Fibroblast of peridontal ligament (primary cell): ENCODE data around the gene FOXL3.
"Not testable (repeated sequence)": the region's sequence is repeated elsewhere in the genome, so short reads cannot be mapped to it uniquely, and the experiment has no call there.

Experiments
- DNase-seq: peaks from one replicate; pipeline ENCODE4 v3.0.0-alpha.2; 2010; ENCODE audit errors: extremely low read depth

The FOXL3 gene

DNA sequence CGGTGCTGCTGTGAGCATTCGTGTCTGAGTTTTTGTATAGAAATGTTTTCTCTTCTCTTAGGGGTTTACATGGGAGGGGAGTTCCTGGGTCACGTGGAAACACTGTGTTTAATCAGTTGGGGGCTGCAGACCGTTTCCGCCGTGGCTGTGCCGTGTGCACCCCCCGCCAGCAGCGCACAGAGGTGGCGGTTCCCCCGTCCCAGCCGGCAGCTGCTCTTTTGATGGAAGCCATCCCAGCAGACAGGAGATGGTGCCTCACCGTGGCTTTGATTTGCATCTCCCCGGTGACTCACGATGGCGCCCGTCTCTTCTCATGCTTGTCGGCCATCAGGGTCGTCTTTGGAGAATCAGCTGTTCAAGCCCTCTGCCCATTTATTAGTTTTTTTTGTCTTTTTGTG, 34.9 kb upstream of the FOXL3 start:
- no peak for DNase-seq

DNA sequence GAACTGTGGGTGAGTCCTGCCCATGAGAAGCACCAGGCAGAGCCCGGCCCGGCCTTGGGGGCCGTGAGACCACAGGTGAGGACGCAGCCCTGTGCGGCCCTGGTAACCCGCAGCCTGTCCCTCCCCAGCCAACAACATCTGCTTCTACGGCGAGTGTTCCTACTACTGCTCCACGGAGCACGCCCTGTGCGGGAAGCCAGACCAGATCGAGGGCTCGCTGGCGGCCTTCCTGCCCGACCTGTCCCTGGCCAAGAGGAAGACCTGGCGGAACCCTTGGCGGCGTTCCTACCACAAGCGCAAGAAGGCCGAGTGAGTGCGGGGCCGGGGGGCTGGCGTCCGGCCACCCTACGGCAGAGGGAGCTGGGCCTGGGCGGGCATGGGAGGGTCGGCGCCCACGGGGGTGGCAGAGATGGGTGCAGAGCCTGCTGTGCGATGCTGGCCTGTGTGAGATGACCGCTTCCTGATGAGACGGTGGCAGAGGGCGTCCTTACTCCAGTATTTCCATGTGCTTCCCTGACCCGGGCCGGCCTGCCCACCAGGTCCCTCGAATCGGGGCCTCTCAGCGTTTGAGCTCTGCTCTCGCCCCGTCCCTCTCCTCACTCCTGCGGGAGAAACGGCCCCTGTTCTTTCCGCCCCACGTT, 34.1 kb upstream of the FOXL3 start:
- DNase-seq, result no peak

DNA sequence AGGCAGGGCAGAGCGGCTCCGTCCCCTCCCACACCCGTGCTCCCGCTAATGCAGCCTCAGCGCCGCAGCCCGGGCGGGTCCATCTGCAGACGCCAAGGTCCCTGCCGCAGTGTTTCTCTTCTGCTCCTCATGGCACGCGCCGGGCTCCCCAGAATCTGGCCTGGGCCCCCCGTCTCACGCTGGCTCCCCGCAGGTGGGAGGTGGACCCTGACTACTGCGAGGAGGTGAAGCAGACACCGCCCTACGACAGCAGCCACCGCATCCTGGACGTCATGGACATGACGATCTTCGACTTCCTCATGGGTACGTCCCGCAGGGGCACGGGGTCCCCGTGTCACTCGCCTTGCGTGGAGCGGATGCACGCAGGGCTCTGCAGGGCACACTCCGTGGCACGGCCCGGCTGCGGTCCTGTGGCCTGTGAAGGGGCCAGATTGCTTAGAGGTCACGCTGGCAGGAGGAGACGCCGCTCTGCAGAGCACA, 33.5 kb upstream of the FOXL3 start:
- DNase-seq, result no peak

DNA sequence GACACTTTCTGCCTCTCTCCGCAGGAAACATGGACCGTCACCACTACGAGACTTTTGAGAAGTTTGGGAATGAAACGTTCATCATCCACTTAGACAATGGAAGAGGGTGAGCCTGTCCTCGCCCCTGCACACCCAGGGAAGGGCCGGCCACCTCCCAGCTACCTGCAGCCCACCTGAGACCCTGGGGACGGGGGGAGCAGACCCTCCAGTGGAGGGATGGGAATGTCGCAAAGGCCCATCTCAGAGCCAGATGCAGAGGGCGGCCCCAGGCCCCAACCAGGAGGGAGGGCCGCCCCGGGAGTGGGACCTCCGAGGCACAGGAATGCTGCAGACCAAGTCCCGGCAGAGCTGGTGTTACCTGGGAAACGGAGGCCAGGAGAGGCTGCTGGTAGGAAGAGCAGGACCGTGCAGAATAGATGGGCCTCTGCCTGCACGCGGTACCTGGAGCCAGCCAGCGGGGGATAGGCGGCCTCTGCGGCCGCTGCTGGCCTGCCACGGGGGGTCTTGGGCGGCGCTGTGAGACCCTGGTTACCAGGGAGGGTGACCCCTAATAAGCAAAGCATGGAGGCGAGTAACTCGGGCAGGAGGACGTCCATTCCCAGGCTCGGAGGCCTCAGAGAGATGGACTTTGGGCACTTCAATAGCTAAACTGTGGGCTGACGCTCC, 32.9 kb upstream of the FOXL3 start:
- DNase-seq, result no peak

DNA sequence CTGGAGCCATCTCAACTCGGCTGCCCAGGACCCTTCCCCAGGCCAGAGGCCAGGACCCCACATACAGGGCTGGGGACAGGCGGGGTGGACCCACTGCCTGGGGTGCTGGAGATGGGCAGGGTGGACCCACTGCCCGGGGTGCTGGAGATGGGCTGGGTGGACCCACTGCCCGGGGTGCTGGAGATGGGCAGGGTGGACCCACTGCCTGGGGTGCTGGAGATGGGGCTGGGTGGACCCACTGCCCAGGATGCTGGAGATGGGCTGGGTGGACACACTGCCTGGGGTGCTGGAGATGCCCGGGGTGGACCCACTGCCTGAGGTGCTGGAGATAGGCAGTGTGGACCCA, 32.4 kb upstream of the FOXL3 start:
- no peak for DNase-seq

DNA sequence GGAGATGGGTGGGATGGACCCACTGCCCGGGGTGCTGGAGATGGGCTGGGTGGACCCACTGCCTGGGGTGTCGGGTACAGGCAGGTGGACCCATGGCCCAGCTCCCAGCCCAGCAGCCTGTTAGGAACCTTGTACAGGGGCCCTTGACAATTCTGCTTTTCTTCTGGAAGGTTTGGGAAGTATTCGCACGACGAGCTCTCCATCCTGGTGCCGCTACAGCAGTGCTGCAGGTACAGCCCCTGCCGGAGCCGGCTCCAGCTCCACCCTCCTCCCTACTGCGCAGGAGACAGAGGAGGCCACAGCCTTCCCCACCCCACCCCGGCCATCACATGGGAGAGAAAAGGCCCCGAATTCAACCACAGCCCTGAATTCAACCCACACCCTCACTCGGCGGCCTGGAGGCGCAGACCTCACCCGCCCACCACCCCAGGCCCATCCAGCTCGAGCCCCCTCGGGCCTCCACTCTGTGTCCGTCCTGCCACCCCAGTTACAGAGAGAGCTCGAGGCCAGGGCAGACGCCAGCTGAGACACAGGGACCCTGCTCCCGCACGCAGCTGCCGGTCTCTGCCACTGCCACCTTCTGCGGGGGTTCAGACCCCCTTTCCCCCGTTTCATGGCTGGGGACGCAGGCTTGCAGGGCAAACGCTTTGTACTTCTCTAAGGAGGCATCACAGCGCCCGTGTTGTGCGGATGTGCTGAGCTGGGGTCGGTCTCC, 31.3 kb upstream of the FOXL3 start:
- no peak for DNase-seq

DNA sequence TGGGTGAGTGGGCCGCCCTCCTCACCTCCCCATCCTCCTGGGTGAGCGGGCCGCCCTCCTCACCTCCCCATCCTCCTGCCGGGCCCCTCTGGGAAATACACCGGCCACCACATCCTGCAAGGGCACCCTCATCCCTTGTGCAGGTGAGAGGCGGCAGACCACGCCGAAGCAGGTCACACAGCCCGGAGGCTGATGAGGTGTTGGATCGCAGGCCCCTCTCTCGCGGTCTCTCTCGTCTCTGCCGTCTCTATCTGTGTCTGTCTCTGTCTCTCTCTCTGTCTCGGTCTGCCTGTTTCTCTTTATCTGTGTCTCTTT, 30.8 kb upstream of the FOXL3 start:
- DNase-seq, result no peak

DNA sequence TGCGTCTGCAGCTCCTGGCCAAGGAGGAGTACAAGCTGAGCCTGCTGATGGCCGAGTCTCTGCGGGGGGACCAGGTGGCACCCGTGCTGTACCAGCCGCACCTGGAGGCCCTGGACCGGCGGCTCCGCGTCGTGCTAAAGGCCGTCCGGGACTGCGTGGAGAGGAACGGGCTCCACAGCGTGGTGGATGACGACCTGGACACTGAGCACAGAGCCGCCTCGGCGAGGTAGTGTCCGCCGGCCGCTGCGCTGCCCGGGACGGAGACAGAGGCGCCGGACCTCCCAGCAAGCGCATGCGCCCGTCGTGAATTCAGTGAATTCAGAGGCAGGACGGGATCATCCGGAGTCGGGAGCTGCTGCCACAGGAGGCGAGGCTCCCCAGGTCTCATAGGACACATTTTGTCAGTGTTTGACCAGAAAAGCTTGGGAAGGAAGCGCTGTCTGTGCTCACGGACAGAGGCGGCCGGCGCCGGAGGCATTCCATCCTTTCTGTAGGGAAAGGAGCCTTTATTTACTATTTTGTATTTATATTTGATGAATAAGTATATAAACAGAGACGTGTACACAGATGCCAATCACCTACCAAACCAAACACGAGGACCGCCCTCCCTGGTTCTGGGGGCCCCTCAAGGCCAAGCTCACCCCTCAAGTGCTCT, 30.1 kb upstream of the FOXL3 start:
- DNase-seq, result no peak

DNA sequence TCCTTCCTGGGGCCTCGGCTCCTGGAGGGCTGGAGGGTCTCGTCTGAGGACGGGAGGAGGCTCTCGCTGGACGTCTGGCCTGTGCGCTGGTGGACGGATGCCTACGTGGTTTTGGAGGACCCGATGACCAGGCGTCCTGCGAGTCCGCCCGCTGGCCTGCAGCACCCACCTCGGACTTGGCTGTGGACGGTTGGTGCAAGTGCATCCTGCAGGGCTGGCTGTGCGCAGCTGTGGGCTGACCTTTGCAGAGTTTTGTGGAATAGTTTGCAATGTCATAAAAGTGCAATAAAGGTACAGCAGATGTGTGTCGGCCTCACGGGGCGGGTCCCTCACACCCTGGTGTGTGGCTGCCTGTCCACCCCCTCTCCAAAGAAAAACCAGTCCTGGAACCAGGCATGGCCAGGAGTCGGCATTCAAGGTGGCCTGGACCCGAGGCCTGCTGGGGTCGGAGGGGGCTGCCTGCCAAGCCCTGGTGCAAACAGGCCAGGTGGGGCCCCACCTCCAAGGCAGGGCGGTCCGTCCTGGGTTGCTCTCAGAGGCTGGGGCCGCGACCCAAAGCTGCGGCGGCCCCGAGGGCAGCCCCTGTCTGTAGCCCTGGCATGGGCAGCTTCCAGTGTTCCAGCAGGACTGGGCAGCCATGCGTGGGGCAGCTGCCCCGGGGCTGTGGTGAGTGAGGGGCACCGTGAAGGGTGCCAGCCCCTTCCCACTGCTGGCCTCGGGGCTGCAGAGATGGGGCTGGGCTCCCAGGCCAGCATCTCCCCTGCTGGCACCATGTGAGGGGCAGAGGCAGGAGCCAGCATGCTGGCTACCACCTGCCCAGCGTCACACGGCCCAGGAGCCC, 29.3 kb upstream of the FOXL3 start:
- no peak for DNase-seq

DNA sequence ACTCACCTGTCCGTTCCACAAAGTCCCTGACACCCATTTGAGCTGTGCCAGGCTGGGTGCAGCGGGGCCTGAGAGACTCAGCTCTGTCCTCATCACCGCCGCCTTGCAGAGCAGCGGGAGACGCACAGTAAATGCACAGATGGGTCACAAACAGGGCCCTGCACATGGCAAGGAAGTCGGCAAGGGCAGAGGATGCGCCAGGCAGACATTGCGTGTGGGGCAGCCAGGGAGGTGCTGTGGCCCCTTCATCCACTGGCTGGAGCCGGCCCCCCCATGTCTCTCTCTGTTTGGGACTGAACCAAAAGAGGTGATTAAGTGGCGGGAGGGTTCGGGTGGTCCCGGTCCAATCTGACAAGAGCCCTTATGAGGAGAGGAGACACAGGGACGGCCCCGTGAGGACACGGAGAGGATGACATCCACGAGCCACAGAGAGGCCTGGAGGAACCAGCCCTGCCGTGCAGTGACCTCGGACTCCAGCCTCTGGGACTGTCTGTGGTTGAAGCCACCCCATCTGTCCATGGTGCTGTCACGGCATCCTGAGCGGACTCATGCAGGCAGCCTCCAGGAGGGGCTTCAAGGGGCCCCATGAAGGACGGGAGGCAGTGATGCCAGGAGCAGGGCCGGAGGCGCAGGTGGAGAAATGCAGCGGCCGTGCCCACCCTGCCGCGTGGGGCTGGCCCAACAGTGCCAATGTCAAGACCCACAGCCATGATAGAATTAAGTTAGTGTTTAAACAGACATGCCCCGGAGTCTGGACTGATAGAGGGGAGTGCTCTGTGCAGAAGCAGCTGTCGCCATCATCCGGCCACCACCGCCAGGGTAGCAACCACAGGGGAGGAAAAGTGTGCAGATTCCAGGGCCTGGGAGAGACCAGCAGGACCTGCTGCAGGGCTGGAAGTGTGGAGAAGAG, 28.4 kb upstream of the FOXL3 start:
- DNase-seq, result no peak

DNA sequence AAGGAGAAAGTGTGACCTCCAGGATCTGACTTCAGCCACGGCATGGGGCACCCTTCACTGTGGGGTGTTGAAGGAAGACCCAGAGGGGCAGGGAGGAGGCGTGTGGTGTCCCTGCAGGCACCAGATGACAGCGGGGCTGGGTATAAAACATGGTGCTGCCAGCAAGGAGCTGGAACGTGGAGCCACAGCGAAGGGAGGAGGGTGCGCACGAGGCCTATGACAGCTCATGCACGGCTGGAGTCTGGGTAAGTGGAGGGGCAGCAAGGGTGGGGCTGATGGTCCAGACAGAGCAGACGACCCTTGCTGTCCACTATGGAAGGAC, 27.8 kb upstream of the FOXL3 start:
- DNase-seq, result no peak

DNA sequence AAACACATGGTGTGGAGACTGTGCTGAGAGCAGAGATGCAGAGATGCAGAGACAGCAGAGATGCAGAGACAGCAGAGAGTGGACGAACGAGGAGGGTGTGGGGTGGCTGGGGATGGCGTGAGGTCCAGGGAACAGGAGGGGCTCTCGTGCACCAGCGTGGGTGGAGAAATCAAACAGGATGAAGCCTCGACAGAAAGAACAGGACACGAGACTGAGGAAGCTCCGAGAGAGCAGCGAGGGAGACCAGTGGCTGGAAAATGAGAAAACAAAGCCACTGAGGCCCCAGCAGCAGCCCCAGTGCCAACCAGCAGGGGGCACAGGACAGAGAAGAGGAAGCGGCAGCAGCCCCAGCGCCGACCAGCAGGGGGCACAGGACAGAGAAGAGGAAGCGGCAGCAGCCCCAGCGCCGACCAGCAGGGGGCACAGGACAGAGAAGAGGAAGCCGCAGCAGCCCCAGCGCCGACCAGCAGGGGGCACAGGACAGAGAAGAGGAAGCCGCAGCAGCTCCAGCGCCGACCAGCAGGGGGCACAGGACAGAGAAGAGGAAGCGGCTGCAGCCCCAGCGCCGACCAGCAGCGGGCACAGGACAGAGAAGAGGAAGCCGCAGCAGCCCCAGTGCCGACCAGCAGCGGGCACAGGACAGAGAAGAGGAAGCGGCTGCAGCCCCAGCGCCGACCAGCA, 27.2 kb upstream of the FOXL3 start:
- DNase-seq, result not testable (repeated sequence)

DNA sequence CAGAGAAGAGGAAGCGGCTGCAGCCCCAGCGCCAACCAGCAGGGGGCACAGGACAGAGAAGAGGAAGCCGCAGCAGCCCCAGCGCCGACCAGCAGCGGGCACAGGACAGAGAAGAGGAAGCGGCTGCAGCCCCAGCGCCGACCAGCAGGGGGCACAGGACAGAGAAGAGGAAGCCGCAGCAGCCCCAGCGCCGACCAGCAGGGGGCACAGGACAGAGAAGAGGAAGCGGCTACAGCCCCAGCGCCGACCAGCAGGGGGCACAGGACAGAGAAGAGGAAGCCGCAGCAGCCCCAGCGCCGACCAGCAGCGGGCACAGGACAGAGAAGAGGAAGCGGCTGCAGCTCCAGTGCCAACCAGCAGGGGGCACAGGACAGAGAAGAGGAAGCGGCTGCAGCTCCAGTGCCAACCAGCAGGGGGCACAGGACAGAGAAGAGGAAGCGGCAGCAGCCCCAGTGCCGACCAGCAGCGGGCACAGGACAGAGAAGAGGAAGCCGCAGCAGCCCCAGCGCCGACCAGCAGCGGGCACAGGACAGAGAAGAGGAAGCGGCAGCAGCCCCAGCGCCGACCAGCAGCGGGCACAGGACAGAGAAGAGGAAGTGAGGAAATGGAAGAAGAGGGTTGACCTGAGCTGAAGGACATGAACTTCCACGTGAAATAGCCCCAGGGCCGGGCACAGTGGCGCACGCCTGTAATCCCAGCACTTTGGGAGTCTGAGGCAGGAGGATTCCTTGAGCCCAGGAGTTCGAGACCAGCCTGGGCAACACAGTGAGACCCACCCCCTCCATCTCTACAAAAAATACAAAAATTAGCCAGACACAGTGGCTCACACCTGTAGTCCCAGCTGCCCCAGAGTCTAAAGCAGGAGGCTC, 26.3 kb upstream of the FOXL3 start:
- not testable (repeated sequence) for DNase-seq

DNA sequence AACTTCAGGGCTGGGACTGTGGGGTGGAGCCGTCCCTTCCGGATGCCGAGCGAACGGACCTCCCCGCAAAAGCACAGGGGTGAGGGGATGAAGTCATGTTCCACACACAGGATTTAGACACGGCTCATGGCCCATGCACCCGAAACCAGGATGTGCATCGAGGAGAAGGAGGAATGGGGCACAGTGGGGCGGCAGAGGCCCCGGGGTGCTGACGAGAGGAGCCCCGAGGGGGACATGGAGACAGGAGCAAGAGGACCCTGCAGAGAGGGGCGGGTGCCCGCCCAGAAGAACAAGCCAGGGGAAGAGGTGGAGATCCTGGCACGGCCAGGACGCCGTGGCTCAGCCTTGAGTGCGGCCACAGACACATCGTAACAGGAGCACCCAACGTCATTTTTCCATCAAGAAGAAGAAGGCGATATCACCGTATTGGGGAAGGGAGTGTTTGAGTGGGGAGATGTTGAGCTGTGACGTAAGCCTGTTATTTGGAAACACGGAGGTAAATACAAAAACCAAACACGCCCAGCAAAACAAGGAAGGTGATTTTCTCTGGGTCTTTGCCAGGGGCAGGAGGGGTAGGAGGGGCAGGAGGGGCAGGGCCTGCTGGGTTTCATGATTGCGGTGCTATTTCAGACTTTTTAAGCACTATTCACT, 25.3 kb upstream of the FOXL3 start:
- peak; percentile 41 for DNase-seq

DNA sequence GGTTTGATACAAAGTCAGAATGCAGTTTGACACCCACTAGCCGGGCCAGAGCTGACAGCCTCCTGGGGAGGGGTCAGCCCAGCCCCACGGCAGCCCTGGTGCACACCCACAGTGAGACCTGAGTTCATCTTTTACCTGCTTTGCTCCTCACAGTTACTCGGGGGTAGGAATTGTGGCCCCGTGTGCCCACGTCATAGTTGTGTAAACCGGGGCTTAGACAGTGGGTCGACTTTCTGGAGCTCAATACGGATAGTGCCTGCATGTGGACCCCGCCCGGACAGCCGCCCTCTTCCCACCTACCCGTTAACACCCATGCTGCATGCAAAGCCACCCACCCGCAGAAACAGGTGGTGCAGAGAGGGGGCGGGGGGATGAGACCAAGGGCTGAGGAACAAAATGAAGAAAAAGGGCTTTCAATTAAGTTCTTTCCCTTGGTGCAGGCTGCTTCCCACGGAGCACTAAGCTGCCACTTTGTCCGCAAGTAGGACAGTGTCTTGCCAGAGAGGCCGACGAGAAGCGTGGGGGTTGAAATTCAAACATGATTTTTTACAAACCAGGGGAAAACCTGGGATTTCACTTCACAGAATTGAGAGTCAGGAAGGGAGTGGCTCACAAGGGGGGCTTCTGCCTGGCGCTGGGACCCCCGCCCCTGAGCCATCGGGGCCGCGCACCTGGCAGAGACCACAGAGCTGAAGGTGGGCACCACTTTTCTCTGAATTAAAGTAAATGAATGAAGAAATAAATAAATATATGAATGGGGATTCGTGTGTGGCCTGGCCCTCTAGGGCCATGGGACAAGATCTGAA, 24.6 kb upstream of the FOXL3 start:
- DNase-seq, result peak; percentile 19

DNA sequence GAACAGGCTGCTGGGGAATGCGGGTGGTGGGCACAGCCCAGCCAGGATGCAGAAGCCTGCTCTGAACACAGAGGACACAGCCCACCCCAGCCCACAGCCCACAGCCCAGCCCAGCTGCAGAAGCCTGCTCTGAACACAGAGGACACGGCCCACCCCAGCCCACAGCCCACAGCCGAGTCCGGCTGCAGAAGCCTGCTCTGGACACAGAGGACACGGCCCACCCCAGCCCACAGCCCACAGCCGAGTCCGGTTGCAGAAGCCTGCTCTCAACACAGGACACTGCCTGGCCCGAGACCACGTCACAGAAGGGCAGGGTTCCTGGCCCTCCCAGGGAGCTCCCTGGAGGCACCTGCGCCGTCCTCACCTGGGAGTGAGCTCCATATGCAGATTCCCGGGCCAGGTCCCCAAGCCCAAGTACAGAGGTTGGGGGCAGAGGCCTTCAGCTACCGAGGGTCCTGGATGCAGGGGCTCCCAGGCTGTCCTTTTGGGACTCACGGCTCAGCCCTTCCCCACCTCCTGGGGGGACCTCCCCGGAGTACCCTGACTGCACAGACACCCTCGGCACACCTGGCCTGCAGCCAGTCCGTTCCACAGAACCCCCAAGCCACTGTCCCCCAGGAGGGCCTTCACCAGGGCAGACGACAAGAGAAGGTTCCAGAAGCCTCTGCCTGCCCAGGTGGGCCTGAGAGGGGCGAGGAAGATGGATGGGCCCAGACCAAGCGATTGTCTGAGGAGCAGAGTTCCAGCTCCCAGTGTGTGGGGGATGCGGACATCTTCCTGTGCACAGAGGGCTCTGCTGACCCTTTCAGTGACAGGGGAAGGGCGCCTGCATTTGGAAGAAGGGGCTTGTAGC, 23.7 kb upstream of the FOXL3 start:
- no peak for DNase-seq
